HG03354 (cell line): ENCODE measurements around the gene CYB5R3.
"Not testable (repeated sequence)": the region's sequence is repeated elsewhere in the genome, so short reads cannot be mapped to it uniquely, and the experiment has no call there.

Source experiments
- ATAC-seq: cut with Tn5 transposase; IDR thresholded peaks from one replicate; pipeline ENCODE4 v1.9.1; 2021; ENCODE audit warnings: mild to moderate bottlenecking; ENCODE audit not compliant: unreplicated experiment, poor library complexity, severe bottlenecking

Gene CYB5R3

GRCh38 chr22:42626951-42627625, 22.1 kb downstream of the CYB5R3 start:
- ATAC-seq = no peak

DNA sequence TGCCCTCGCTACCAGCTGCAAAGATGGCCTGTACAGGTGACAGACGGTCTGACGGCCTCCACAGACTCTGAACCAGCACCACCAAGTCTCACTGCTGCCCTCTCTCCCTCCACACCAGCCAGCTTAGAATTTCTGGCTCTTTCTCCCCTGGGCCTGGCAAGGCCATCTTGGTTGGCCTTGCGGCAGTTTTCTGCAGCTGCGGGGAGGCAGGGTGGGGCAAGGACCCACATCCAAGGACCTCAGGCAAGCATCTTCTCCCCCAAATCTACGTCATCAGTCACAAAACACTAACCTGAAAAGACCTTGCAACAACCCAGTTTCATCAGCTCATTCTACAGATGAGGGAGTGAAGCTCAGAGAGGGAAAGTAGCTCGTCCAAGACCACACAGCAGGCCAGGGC, 22.8 kb downstream of the CYB5R3 start:
- ATAC-seq = no peak

DNA sequence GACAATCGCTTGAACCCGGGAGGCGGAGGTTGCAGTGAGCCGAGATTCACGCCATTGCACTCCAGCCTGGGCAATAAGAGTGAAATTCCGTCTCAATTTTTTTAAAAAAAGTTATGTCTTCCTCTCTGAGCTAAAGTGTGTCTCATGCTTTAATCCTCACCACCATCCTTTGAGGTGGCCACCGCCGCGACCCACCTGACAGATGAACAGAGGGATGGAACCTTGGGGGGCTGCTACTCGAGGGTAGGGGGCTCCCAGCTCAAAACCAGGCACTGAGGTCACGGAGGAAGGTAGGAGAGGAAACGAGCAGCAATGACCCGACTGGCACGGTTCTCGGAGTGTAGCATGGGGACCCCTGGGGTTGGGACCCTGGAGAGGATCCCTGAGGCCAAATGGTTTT, 23.8 kb downstream of the CYB5R3 start:
- ATAC-seq = no peak

- ATAC-seq = no peak
Measured at GRCh38 chr22:42624551-42625106, 24.6 kb downstream of the CYB5R3 start.

- no peak for ATAC-seq
Measured at GRCh38 chr22:42623756-42624441, 25.3 kb downstream of the CYB5R3 start.

GRCh38 chr22:42623301-42623751, 25.9 kb downstream of the CYB5R3 start:
- no peak for ATAC-seq

- ATAC-seq = no peak
Measured at GRCh38 chr22:42622061-42622710, 27.0 kb downstream of the CYB5R3 start.

- no peak for ATAC-seq
Measured at GRCh38 chr22:42621505-42622002, 27.6 kb downstream of the CYB5R3 start.

DNA sequence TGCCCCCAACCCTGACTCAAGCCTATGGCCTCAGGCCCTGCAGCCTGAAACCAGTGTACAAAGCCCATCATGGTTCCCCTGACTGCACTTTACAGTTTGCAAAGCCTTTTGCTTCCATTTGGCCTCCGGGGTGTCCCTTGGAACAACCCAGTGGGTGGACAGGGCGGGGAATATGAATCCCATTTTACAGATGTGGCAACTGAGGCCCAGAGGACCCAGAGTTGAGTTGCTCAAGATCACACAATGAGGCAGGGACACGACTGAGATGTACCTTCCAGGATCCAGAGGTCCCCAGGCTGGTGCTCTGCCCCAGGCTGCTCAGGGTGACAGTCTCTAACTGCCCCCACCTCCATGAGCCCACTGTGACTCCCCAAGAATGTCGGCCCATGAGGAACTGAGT, 29.1 kb downstream of the CYB5R3 start:
- no peak for ATAC-seq

GRCh38 chr22:42619261-42620063, 29.7 kb downstream of the CYB5R3 start:
- ATAC-seq = no peak

- ATAC-seq = no peak
Measured at GRCh38 chr22:42617155-42617983, 31.8 kb downstream of the CYB5R3 start.

DNA sequence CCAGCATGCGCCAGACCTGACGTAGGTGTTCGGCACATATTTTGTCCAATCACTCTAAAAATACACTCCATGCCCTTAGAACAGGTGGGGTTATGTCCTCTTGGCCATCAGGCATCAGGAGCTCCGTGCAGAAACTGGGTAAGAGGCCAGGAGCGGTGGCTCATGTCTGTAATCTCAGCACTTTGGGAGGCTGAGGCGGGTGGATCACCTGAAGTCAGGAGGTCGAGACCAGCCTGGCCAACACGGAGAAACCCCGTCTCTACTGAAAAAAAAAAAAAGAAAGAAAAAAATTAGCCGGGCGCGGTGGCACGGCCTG, 33.4 kb downstream of the CYB5R3 start:
- not testable (repeated sequence) for ATAC-seq

GRCh38 chr22:42615092-42615859, 33.9 kb downstream of the CYB5R3 start:
- ATAC-seq = peak; percentile 59

DNA sequence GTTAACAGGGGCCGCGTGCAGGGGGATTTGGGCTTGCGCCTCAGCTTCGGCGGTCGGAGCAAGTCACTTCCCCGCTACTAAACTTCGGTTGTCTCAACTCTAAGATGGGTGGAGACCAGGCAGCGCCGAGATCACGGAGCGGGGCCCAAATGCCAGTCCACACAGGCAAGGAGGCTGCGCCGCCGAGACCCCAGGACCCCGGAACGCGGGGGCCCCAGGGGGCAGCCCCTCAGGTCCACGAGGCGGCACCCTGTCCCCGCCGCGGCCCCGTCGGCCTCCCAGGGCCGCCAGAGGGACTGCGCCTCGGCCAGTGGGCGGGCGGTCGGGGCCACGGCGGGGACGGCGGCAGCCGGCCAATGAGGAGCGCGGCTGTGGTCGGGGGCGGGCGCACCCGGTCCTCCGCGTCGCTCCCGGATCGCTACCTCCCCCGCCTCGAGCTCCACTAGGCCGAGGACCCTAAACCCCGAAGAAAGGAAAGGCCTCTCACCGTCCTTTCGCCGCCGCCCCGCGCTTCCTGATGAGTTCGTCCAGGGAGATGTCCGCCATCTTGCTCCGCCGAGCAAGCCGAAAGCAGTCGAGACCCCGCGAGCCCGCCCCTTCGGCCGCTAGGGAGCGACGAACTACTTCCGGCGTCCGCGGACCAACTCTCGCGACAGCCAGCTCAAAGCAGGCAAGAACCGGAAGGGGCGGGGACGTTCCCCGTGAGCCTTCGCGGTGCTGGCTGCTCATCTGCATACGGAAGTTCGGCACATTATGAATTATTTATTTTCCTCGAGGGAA, 34.7 kb downstream of the CYB5R3 start, which contains the start of gene POLDIP3:
TSS of gene POLDIP3 (minus strand) at position 572 of the 780 bp plus-strand sequence. CDS start at position 546, 26 bp downstream.
- peak; percentile 74 for ATAC-seq

DNA sequence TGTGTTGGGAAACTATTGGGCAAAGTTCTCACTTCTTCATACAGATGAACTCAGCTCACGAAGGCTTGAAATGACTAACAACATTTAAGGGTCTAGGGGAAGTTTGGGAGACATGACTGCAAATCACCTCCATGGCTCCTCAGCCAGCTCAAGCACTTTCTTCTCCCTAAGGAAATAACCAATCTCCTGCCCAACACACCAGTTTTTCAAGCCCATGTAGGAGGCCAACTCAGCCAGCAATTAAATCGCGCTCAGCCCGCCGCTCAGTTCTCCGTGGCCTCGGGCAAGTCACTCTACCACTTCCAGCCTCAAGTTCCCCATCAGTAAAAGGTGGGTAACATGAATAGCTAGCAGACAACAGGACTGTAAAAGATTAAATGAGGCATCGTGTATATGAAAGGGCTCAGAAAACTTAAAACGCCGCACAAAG, 35.3 kb downstream of the CYB5R3 start:
- ATAC-seq = no peak

DNA sequence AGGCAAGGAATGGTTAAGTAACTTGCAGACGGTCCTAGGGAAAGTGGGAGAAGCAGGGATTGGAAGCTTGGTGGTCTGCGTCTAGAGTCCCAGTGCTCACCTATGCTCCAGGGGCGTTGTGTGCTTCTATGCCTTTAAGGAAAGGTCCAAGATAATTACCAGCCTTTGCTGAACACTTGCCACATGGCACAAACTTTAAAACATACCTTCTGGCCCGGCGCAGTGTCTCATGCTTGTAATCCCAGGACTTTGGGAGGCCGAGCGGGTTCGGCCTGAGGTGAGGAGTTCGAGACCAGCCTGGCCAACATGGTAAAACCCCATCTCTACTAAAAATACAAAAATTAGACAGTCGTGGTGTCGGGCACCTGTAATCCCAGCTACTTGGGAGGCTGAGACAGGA, 36.9 kb downstream of the CYB5R3 start:
- no peak for ATAC-seq

DNA sequence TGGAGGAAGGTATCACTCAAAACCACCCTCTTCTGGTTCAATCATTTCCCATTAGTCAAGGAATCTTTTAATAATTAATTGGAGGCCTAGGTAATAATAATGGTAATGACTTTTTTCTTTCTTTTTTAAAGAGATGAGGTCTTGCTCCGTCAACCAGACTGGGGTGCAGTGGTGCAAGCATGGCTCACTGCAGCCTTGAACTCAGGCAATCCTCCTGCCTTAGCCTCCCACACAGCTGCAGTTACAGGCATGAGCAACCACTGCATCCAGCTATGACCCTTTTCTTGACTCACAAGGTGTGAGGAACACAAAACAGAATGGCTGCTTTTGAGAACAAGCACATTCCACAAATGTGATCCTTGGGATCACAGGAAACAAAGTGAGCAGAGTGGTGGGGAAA, 38.1 kb downstream of the CYB5R3 start:
- no peak for ATAC-seq
